ENCODE results near the gene LHFPL5. TPM values are rescaled to one million over a fixed set of nuclear protein-coding genes. Genes with fewer than 3 reads are reported as not detected.

LHFPL5 gene
- total RNA-seq, 1 experiment from 2014 or later = 1.7 TPM

GRCh38 chr6:35839019-35839418 lies 33.9 kb downstream of the LHFPL5 start:
- no peak overlapping the region for H2AFZ ChIP-seq
- CTCF ChIA-PET = no interaction called here
- POLR2A ChIA-PET (ENCODE audit: unreplicated experiment) = interaction anchor here (0.5 to 0.6 kb wide), 2 partner anchors 19 to 1216 kb away, joined by 6 read pairs; no protein-coding TSS in a partner anchor
- H3K4me1 ChIP-seq (replicated peaks; ENCODE audit: insufficient read depth) = peaks cover 10% of the 10 kb centered on the region
- no peak for DNase-seq
- no peaks in the 10 kb centered on the region for H3K27me3 ChIP-seq (ENCODE audit: insufficient read depth, low read depth)
- H3F3A ChIP-seq (ENCODE audit: insufficient read depth, low read depth) = peaks cover 25% of the 10 kb centered on the region
- no peaks in the 10 kb centered on the region for H3K79me2 ChIP-seq (ENCODE audit: low read depth)
- intact Hi-C loops (cut with micrococcal nuclease; ENCODE audit: unreplicated experiment) = no loop called here
- no peaks in the 10 kb centered on the region for H3K9me3 ChIP-seq (ENCODE audit: insufficient read depth, low read depth)
- H3K4me3 ChIP-seq = no peak overlapping the region
- H4K20me1 ChIP-seq (ENCODE audit: insufficient read depth) = no peaks in the 10 kb centered on the region; the same call in 1 of the 2 replicates
- no peaks in the 10 kb centered on the region for H3K9me2 ChIP-seq (ENCODE audit: insufficient read depth)
- peaks cover 30% of the 10 kb centered on the region for H3K36me3 ChIP-seq (ENCODE audit: low read depth)
- H3K4me2 ChIP-seq = no peak overlapping the region
- BruUV-seq (replicated peaks) = no TSS peak
- no peak overlapping the region for H3K27ac ChIP-seq
- TF ChIP-seq EZH2 (IDR thresholded peaks at IDR 0.05; ENCODE audit: low read depth) (no peak), CTCF (conservative IDR thresholded peaks at IDR 0.05) (no peak)

GRCh38 chr6:35842381-35842780 lies 37.2 kb downstream of the LHFPL5 start:
- ChIA-PET POLR2A (ENCODE audit: unreplicated experiment) (no interaction called here), CTCF (no interaction called here)
- intact Hi-C loops (cut with micrococcal nuclease; ENCODE audit: unreplicated experiment) = no loop called here

GRCh38 chr6:35844290-35844689 lies 39.1 kb downstream of the LHFPL5 start:
- Histone ChIP-seq H3K36me3 (ENCODE audit: low read depth) (peaks cover 50% of the 10 kb centered on the region), H3K4me2 (no peak overlapping the region), H3K9me2 (ENCODE audit: insufficient read depth) (no peaks in the 10 kb centered on the region), H3F3A (ENCODE audit: insufficient read depth, low read depth) (peaks cover 32% of the 10 kb centered on the region; the same call in 1 of the 2 replicates), H4K20me1 (ENCODE audit: insufficient read depth) (no peaks in the 10 kb centered on the region; the same call in 1 of the 2 replicates), H2AFZ (no peak overlapping the region), H3K4me1 (replicated peaks; ENCODE audit: insufficient read depth) (no peaks in the 10 kb centered on the region), H3K79me2 (ENCODE audit: low read depth) (no peaks in the 10 kb centered on the region), H3K27ac (no peak overlapping the region; the same call in 1 of the 2 replicates), H3K4me3 (no peak overlapping the region), H3K9me3 (ENCODE audit: insufficient read depth, low read depth) (no peaks in the 10 kb centered on the region), H3K27me3 (ENCODE audit: insufficient read depth, low read depth) (no peaks in the 10 kb centered on the region)
- TF ChIP-seq CTCF (conservative IDR thresholded peaks at IDR 0.05) = no peak
- TF ChIP-seq EZH2 (IDR thresholded peaks at IDR 0.05; ENCODE audit: low read depth) = no peak
- BruUV-seq (replicated peaks) = no TSS peak
- ChIA-PET CTCF (no interaction called here), POLR2A (ENCODE audit: unreplicated experiment) (no interaction called here)
- no peak for DNase-seq
- intact Hi-C loops (cut with micrococcal nuclease; ENCODE audit: unreplicated experiment) = no loop called here

More at GRCh38 chr6:35842381-35842780, 37.2 kb downstream of the LHFPL5 start:
- DNase-seq = no peak
- peaks cover 35% of the 10 kb centered on the region for H3K36me3 ChIP-seq (ENCODE audit: low read depth)
- no peak overlapping the region for H3K4me3 ChIP-seq
- no TSS peak for BruUV-seq (replicated peaks)
- H3K4me1 ChIP-seq (replicated peaks; ENCODE audit: insufficient read depth) = no peaks in the 10 kb centered on the region
- no peaks in the 10 kb centered on the region for H3K27me3 ChIP-seq (ENCODE audit: insufficient read depth, low read depth)
- no peak overlapping the region for H3K4me2 ChIP-seq
- H3K27ac ChIP-seq = no peak overlapping the region
- TF ChIP-seq CTCF (conservative IDR thresholded peaks at IDR 0.05) = no peak
- no peak for TF ChIP-seq EZH2 (IDR thresholded peaks at IDR 0.05; ENCODE audit: low read depth)
- H4K20me1 ChIP-seq (ENCODE audit: insufficient read depth) = no peaks in the 10 kb centered on the region; the same call in 1 of the 2 replicates
- no peak overlapping the region for H2AFZ ChIP-seq
- H3K9me3 ChIP-seq (ENCODE audit: insufficient read depth, low read depth) = no peaks in the 10 kb centered on the region
- no peaks in the 10 kb centered on the region for H3K79me2 ChIP-seq (ENCODE audit: low read depth)
- peaks cover 32% of the 10 kb centered on the region; the same call in 1 of the 2 replicates for H3F3A ChIP-seq (ENCODE audit: insufficient read depth, low read depth)
- no peaks in the 10 kb centered on the region for H3K9me2 ChIP-seq (ENCODE audit: insufficient read depth)

Measured in PC-9 (cell line).